Gastrocnemius medialis (tissue), 4 donors: Measurements from ENCODE around the gene TPGS2.
A peak's percentile ranks its signal among the peaks of the same experiment; 100 is the strongest.

Experiments
- CTCF ChIP-seq, 5 experiments: fragments of 450-650 bp in 3 of 5; fragments of 200-600 bp in 2 of 5; sonication (generic) in 2 of 5; IDR thresholded peaks in 4 of 5; conservative IDR thresholded peaks in 1 of 5; 1 replicate in 4 of 5; 2 replicates in 1 of 5; pipeline ENCODE4 v1.5.1; 2016 to 2019; ENCODE audit warnings: antibody characterized with exemption in 5 of 5, mild to moderate bottlenecking in 3 of 5, moderate library complexity in 3 of 5
- POLR2A ChIP-seq, 2 donors: fragments of 450-650 bp; IDR thresholded peaks; one replicate each; pipeline ENCODE4 v1.6.1; 2017; ENCODE audit warnings: antibody characterized with exemption in 2 of 2, mild to moderate bottlenecking in 2 of 2, moderate library complexity in 2 of 2

DNA sequence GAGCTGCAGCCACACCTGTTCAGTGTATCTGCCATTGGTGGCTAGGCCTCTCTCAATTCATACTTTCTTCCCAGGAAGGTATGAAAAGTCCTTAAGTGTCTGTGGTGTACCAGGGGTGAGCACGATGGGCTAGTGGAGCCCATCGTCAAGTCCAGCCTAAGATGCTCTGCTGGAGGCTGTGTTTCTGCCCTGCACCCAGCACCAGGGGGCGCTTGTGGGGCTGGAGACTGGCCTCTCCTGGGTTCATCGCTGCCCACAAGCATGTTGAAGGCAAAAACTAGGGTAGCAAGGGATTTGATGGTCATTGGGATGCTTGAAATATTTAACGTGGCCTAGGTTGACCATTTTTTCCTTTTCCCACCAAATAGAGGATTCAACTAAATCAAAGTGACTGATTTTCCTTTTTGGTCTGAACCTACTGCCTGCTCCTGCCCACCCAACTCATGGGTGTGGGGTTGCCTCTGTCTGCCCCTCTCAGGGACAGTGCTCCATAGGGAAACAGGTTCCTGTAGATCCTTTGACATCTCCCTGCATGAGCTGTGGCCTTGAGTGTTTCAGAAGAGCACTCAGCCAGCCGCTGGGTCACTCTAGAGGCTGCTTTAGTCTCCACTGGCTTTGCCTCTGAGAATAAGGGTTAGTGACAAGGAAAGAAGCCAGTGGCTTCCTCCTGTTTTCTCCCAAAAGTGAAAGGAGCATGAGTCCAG lies 59.0 kb downstream of the TPGS2 start:
- peak; percentile 38 to 64 (median 54) for TF ChIP-seq CTCF (IDR thresholded peaks at IDR 0.05 in 4 of 5, conservative IDR thresholded peaks at IDR 0.05 in 1 of 5)
- TF ChIP-seq POLR2A (IDR thresholded peaks at IDR 0.05), result no peak
